Measurements from ENCODE around the gene NUDT22. TPM values are rescaled to one million over a fixed set of nuclear protein-coding genes. Genes with fewer than 3 reads are reported as not detected.

The NUDT22 gene
- total and polyA plus RNA-seq, 10 donors: 61.8 to 109 (median 78.7) TPM

GRCh38 chr11:64183890-64184289, 42.2 kb upstream of the NUDT22 start:
- intact Hi-C loops (cut with DNase I; ENCODE audit: low total_unique reads): no loop called here
- peak overlapping the region in 4 of 8 donors; percentile 26 to 92 (median 57) for H3K27ac ChIP-seq
- H3K27me3 ChIP-seq (replicated peaks in 1 of 7): no peaks in the 10 kb centered on the region
- 81 to 95% (median 85%) methylated on average over 6 to 7 of the region's 7 CpGs for WGBS, 5 donors
- DNase-seq: no peak
- peaks cover 0 to 7% (median 0%) of the 10 kb centered on the region in 6 donors for H3K36me3 ChIP-seq
- no peaks in the 10 kb centered on the region for H3K9me3 ChIP-seq
- peaks cover 25 to 49% (median 43%) of the 10 kb centered on the region in 6 donors for H3K4me1 ChIP-seq
- no peak overlapping the region for H3K4me3 ChIP-seq
- TF ChIP-seq POLR2AphosphoS5 (IDR thresholded peaks at IDR 0.05) (no peak), CTCF (IDR thresholded peaks at IDR 0.05 in 8 of 11, conservative IDR thresholded peaks at IDR 0.05 in 3 of 11) (no peak), POLR2A (IDR thresholded peaks at IDR 0.05) (no peak)

GRCh38 chr11:64185175-64185692, 40.8 kb upstream of the NUDT22 start:
- intact Hi-C loops (cut with DNase I; ENCODE audit: low total_unique reads): no loop called here
- DNase-seq: no peak
- H3K4me3 ChIP-seq: peak overlapping the region in 5 of 8 donors; percentile 43 to 66 (median 59)
- WGBS, 5 donors: 0 to 1% (median 0%) methylated on average over 12 to 52 of the region's 52 CpGs
- peaks cover 36 to 49% (median 44%) of the 10 kb centered on the region in 6 donors for H3K4me1 ChIP-seq
- TF ChIP-seq CTCF (IDR thresholded peaks at IDR 0.05 in 8 of 11, conservative IDR thresholded peaks at IDR 0.05 in 3 of 11): peak in 7 of 11 experiments; percentile 4 to 75 (median 42)
- peak; percentile 97 to 99 (median 99) for TF ChIP-seq POLR2AphosphoS5 (IDR thresholded peaks at IDR 0.05)
- peak; percentile 26 to 99 (median 95) for TF ChIP-seq POLR2A (IDR thresholded peaks at IDR 0.05)
- peak overlapping the region in 5 of 8 donors; percentile 71 to 97 (median 92) for H3K27ac ChIP-seq
- H3K27me3 ChIP-seq (replicated peaks in 1 of 7): no peaks in the 10 kb centered on the region
- H3K9me3 ChIP-seq: no peaks in the 10 kb centered on the region
- peaks cover 0 to 18% (median 0%) of the 10 kb centered on the region in 6 donors for H3K36me3 ChIP-seq

DNA sequence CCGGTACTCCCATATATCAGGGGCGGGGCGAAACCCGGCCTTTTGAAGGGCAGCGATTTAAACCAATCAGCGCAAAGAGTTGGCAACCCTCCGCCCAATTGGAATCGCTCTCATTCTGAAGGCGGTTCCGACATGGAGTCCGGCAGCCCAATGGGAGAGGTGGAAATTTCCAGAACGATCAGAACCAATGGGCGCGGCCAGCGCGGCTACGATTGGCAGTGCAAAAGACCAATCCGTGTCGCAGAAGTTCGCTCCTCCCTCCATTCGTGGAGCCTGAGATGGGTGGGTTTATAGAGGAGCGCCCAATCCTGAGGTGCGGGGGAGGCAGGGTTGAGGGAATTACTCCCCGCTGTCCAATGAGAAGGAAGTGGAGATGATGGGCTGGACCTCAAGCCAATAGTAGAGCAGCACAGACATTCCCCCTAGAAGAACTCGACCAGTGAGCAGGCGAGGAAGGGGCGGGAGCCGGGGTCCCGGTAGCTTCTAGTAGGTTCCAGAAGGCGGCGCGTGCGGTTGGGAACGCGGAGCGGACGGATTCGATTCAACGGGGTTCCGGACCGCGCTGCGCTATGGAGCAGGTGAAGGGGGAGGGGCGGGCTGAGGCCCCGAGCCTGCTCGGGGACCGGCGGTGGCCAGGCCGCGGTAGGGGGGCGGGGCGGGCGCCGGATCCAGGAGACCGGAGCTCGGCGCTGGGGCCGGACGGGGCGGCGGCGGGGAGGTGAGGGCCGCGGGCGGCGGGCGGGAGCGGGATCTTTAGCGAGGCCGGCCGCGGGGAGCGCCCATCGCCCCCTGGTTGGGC, 40.2 kb upstream of the NUDT22 start, which contains the start of gene STIP1:
Gene STIP1 (plus strand): TSS at position 479 of the 799 bp plus-strand sequence. CDS start 91 bp downstream, at position 570.
- Histone ChIP-seq H3K4me3 (peak within 1 kb of the TSS in 5 of 8 donors; percentile 43 to 66 (median 59)), H3K27ac (peak within 1 kb of the TSS in 5 of 8 donors; percentile 71 to 97 (median 92)), H3K4me1 (peaks cover 35 to 47% (median 43%) of the 10 kb centered on the region in 6 donors), H3K36me3 (peaks cover 0 to 24% (median 0%) of the 10 kb centered on the region in 6 donors), H3K27me3 (replicated peaks in 1 of 7) (no peaks in the 10 kb centered on the region), H3K9me3 (no peaks in the 10 kb centered on the region)
- peak; percentile 5 to 89 (median 43) for TF ChIP-seq POLR2AphosphoS5 (IDR thresholded peaks at IDR 0.05)
- peak in 9 of 11 experiments; percentile 29 to 92 (median 64) for TF ChIP-seq CTCF (IDR thresholded peaks at IDR 0.05 in 8 of 11, conservative IDR thresholded peaks at IDR 0.05 in 3 of 11)
- peak in 1 of 3 donors; percentile 69 for TF ChIP-seq POLR2A (IDR thresholded peaks at IDR 0.05)
- intact Hi-C loops (cut with DNase I; ENCODE audit: low total_unique reads): no loop called here
- peak; percentile 100 for DNase-seq
- WGBS, 5 donors: 0 to 1% (median 0%) methylated on average over 34 to 74 of the region's 74 CpGs

Data from spleen (tissue), 11 donors.